ENCODE data around the gene EPSTI1. TPM values are rescaled to one million over a fixed set of nuclear protein-coding genes. Genes with fewer than 3 reads are reported as not detected.
"Not testable (repeated sequence)": the region's sequence is repeated elsewhere in the genome, so short reads cannot be mapped to it uniquely, and the experiment has no call there.

Gene EPSTI1
- total RNA-seq, result 10.5 and 13.2 TPM in 2 replicates
- long read RNA-seq, transcript EPSTI1-201 (11 exons, 3,114 nt), result major isoform, 39 of 60 reads
- long read RNA-seq, transcript EPSTI1-203 (12 exons, 957 nt), result minor isoform, 10 of 60 reads
- long read RNA-seq, partial matches to known transcripts, result 0 of 60 reads
- long read RNA-seq, other reads (novel, unspliced or antisense), result 9 of 60 reads

GRCh38 chr13:42991898-42992763 lies at the start of gene EPSTI1:
Gene EPSTI1 (minus strand): TSS chr13:42992241. CDS start chr13:42992165, 76 bp downstream.
- Mint-ChIP-seq H3K9me3 (ENCODE audit: unreplicated experiment) (no peaks in the 10 kb centered on the region), H3K36me3 (ENCODE audit: unreplicated experiment) (no peaks in the 10 kb centered on the region), H3K27me3 (ENCODE audit: unreplicated experiment) (no peaks in the 10 kb centered on the region), H3K4me3 (ENCODE audit: unreplicated experiment) (peak within 1 kb of the TSS; percentile 85), H3K27ac (ENCODE audit: unreplicated experiment) (peak within 1 kb of the TSS; percentile 99), H3K4me1 (ENCODE audit: unreplicated experiment) (peaks cover 52% of the 10 kb centered on the region)
- no peak for TF ChIP-seq CTCF (IDR thresholded peaks at IDR 0.05)
- peak; percentile 88 for DNase-seq (ENCODE audit: extremely low spot score, unreplicated experiment)

DNA sequence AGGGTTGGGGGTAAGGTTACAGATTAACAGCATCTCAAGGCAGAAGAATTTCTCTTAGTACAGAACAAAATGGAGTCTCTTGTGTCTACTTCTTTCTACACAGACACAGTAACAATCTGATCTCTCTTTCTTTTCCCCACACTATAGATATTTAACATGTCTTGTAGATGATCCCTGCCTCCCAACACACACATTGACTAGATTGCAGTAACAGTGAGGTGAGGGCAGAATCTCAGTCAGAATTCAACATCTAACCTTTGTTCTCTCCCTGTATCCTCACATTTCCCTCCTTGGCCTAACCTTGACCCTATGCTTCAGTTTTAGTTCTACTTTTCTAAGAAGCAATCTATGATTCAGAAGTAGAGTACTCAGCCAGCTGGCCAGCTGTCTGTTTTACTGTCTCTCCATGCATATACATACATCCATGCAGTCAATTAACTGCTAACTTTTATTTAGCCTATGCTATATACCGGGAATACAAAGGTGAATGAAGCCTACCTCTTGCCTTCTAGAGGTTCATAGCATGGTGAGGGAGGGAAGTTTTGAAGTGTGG lies 49.4 kb upstream of the EPSTI1 start:
- no peak for DNase-seq (ENCODE audit: extremely low spot score, unreplicated experiment)
- H3K27ac Mint-ChIP-seq (ENCODE audit: unreplicated experiment), result no peak overlapping the region
- peaks cover 56% of the 10 kb centered on the region for H3K4me1 Mint-ChIP-seq (ENCODE audit: unreplicated experiment)
- TF ChIP-seq CTCF (IDR thresholded peaks at IDR 0.05), result no peak
- H3K4me3 Mint-ChIP-seq (ENCODE audit: unreplicated experiment), result no peak overlapping the region
- peaks cover 18% of the 10 kb centered on the region for H3K36me3 Mint-ChIP-seq (ENCODE audit: unreplicated experiment)
- no peaks in the 10 kb centered on the region for H3K9me3 Mint-ChIP-seq (ENCODE audit: unreplicated experiment)
- no peaks in the 10 kb centered on the region for H3K27me3 Mint-ChIP-seq (ENCODE audit: unreplicated experiment)

- peaks cover 11% of the 10 kb centered on the region for H3K36me3 Mint-ChIP-seq (ENCODE audit: unreplicated experiment)
- H3K4me3 Mint-ChIP-seq (ENCODE audit: unreplicated experiment); H3K27me3 Mint-ChIP-seq (ENCODE audit: unreplicated experiment); H3K9me3 Mint-ChIP-seq (ENCODE audit: unreplicated experiment); DNase-seq (ENCODE audit: extremely low spot score, unreplicated experiment): not testable (repeated sequence)
- H3K4me1 Mint-ChIP-seq (ENCODE audit: unreplicated experiment), result peaks cover 56% of the 10 kb centered on the region
- peak overlapping the region; percentile 23 for H3K27ac Mint-ChIP-seq (ENCODE audit: unreplicated experiment)
Observed at GRCh38 chr13:43040581-43041368, 48.7 kb upstream of the EPSTI1 start.

DNA sequence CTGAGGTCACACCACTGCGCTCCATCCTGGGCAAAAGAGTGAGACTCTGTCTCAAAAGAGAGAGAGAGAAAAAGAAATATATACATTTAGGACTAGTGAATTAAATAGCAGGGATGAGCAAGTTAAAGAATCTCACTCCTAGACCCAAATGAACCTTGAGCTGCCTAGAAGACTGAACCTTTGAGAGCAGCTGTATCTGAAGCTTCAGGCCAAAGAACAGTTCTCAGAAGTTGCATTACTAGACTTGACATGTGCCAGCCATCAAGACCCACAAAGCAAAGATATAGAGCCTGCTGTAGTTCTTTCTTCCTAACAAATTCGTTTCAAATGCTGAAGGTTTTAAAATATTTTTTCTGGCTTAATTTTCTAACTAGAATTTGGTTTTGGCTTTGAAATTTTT lies 47.9 kb upstream of the EPSTI1 start:
- peaks cover 51% of the 10 kb centered on the region for H3K4me1 Mint-ChIP-seq (ENCODE audit: unreplicated experiment)
- H3K27ac Mint-ChIP-seq (ENCODE audit: unreplicated experiment), result peak overlapping the region; percentile 58
- no peak overlapping the region for H3K4me3 Mint-ChIP-seq (ENCODE audit: unreplicated experiment)

More for the DNA sequence above, 47.9 kb upstream of the EPSTI1 start:
- TF ChIP-seq CTCF (IDR thresholded peaks at IDR 0.05), result no peak
- H3K27me3 Mint-ChIP-seq (ENCODE audit: unreplicated experiment), result no peaks in the 10 kb centered on the region
- H3K36me3 Mint-ChIP-seq (ENCODE audit: unreplicated experiment), result peaks cover 8% of the 10 kb centered on the region
- DNase-seq (ENCODE audit: extremely low spot score, unreplicated experiment), result no peak
- no peaks in the 10 kb centered on the region for H3K9me3 Mint-ChIP-seq (ENCODE audit: unreplicated experiment)

Measured in osteocyte (in vitro differentiated cells).